Measurements from ENCODE around the gene HES5. TPM values are rescaled to one million over a fixed set of nuclear protein-coding genes. Genes with fewer than 3 reads are reported as not detected.

The HES5 gene
- total RNA-seq, 2 experiments from 2014 or later, result not detected

- POLR2A ChIA-PET, result no interaction called here
- Histone ChIP-seq H2AFZ (ENCODE audit: low read length) (no peak overlapping the region), H4K20me1 (ENCODE audit: insufficient read depth, low read length) (no peaks in the 10 kb centered on the region), H3K79me2 (ENCODE audit: insufficient read depth, low read depth, low read length) (no peaks in the 10 kb centered on the region), H3K4me3 (ENCODE audit: low read depth, low read length, poor library complexity, severe bottlenecking) (no peak overlapping the region), H3K9me2 (ENCODE audit: insufficient read depth, low read length) (no peaks in the 10 kb centered on the region), H3K27ac (ENCODE audit: low read depth, low read length, poor library complexity, severe bottlenecking) (no peak overlapping the region), H3K36me3 (ENCODE audit: insufficient read depth, low read length) (no peaks in the 10 kb centered on the region), H3K4me2 (ENCODE audit: low read length) (no peak overlapping the region), H3K4me1 (ENCODE audit: insufficient read depth, low read length, poor library complexity, severe bottlenecking) (no peaks in the 10 kb centered on the region), H3K9me3 (ENCODE audit: low read length) (no peaks in the 10 kb centered on the region)
- TF ChIP-seq CTCF (conservative IDR thresholded peaks at IDR 0.05; ENCODE audit: low read length), result no peak
- no peak for TF ChIP-seq EZH2phosphoT487 (IDR thresholded peaks at IDR 0.05; ENCODE audit: borderline replicate concordance, low read depth, low read length)
- no TSS peak for BruUV-seq (replicated peaks)
- no peak for DNase-seq (ENCODE audit: low spot score)
- intact Hi-C loops (cut with micrococcal nuclease; ENCODE audit: unreplicated experiment), result no loop called here
- CTCF ChIA-PET (ENCODE audit: unreplicated experiment), result no interaction called here
These were observed 5.4 kb upstream of the HES5 start for GRCh38 chr1:2535455-2535854.

- H3K9me2 ChIP-seq (ENCODE audit: insufficient read depth, low read length), result no peaks in the 10 kb centered on the region
- ChIA-PET CTCF (ENCODE audit: unreplicated experiment) (no interaction called here), POLR2A (no interaction called here)
- no peaks in the 10 kb centered on the region for H3K4me1 ChIP-seq (ENCODE audit: insufficient read depth, low read length, poor library complexity, severe bottlenecking)
- H3K36me3 ChIP-seq (ENCODE audit: insufficient read depth, low read length), result no peaks in the 10 kb centered on the region
- no peaks in the 10 kb centered on the region for H3K79me2 ChIP-seq (ENCODE audit: insufficient read depth, low read depth, low read length)
- H3K9me3 ChIP-seq (ENCODE audit: low read length), result no peaks in the 10 kb centered on the region
- BruUV-seq (replicated peaks), result no TSS peak
- no peak overlapping the region for H3K4me3 ChIP-seq (ENCODE audit: low read depth, low read length, poor library complexity, severe bottlenecking)
- TF ChIP-seq EZH2phosphoT487 (IDR thresholded peaks at IDR 0.05; ENCODE audit: borderline replicate concordance, low read depth, low read length) (no peak), CTCF (conservative IDR thresholded peaks at IDR 0.05; ENCODE audit: low read length) (no peak)
- intact Hi-C loops (cut with micrococcal nuclease; ENCODE audit: unreplicated experiment), result no loop called here
- H2AFZ ChIP-seq (ENCODE audit: low read length), result no peak overlapping the region
- no peaks in the 10 kb centered on the region for H4K20me1 ChIP-seq (ENCODE audit: insufficient read depth, low read length)
- DNase-seq (ENCODE audit: low spot score), result peak; percentile 15
- no peak overlapping the region for H3K4me2 ChIP-seq (ENCODE audit: low read length)
- H3K27ac ChIP-seq (ENCODE audit: low read depth, low read length, poor library complexity, severe bottlenecking), result no peak overlapping the region
These were observed 4.8 kb upstream of the HES5 start for GRCh38 chr1:2534687-2535441.

GRCh38 chr1:2534315-2534686 lies 4.2 kb upstream of the HES5 start:
- no peak for DNase-seq (ENCODE audit: low spot score)
- ChIA-PET POLR2A (no interaction called here), CTCF (ENCODE audit: unreplicated experiment) (no interaction called here)
- no peak overlapping the region for H2AFZ ChIP-seq (ENCODE audit: low read length)
- intact Hi-C loops (cut with micrococcal nuclease; ENCODE audit: unreplicated experiment), result no loop called here
- no peaks in the 10 kb centered on the region for H3K79me2 ChIP-seq (ENCODE audit: insufficient read depth, low read depth, low read length)
- BruUV-seq (replicated peaks), result no TSS peak
- no peaks in the 10 kb centered on the region for H4K20me1 ChIP-seq (ENCODE audit: insufficient read depth, low read length)
- H3K4me3 ChIP-seq (ENCODE audit: low read depth, low read length, poor library complexity, severe bottlenecking), result no peak overlapping the region
- no peaks in the 10 kb centered on the region for H3K4me1 ChIP-seq (ENCODE audit: insufficient read depth, low read length, poor library complexity, severe bottlenecking)
- H3K9me3 ChIP-seq (ENCODE audit: low read length), result no peaks in the 10 kb centered on the region
- no peaks in the 10 kb centered on the region for H3K36me3 ChIP-seq (ENCODE audit: insufficient read depth, low read length)
- no peak for TF ChIP-seq EZH2phosphoT487 (IDR thresholded peaks at IDR 0.05; ENCODE audit: borderline replicate concordance, low read depth, low read length)
- no peak for TF ChIP-seq CTCF (conservative IDR thresholded peaks at IDR 0.05; ENCODE audit: low read length)
- H3K4me2 ChIP-seq (ENCODE audit: low read length), result no peak overlapping the region
- H3K9me2 ChIP-seq (ENCODE audit: insufficient read depth, low read length), result no peaks in the 10 kb centered on the region
- H3K27ac ChIP-seq (ENCODE audit: low read depth, low read length, poor library complexity, severe bottlenecking), result no peak overlapping the region
